ENCODE results near the gene OPTC.

Gene OPTC

DNA sequence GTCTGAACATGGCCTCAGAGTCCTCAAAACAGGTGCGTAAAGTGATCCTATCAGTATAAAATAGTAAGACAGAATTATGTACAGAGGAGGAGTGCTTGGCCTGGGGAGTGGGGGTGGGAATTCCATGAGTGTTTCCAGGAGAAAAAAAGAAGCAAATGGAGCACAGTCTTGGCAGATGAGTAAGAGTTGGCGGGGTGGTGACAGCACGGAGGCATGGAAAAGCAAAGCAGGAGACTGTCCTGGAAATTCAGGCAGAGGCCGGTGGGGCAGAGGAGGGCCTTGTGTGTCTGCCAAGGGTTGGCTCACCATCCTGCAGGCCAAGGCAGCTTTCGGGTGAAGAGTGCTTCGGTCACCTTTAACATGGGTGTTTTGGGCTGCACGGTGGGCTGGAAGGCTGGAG, 63.4 kb downstream of the OPTC start:
- TF ChIP-seq CEBPB (IDR thresholded peaks at IDR 0.05) = no peak

DNA sequence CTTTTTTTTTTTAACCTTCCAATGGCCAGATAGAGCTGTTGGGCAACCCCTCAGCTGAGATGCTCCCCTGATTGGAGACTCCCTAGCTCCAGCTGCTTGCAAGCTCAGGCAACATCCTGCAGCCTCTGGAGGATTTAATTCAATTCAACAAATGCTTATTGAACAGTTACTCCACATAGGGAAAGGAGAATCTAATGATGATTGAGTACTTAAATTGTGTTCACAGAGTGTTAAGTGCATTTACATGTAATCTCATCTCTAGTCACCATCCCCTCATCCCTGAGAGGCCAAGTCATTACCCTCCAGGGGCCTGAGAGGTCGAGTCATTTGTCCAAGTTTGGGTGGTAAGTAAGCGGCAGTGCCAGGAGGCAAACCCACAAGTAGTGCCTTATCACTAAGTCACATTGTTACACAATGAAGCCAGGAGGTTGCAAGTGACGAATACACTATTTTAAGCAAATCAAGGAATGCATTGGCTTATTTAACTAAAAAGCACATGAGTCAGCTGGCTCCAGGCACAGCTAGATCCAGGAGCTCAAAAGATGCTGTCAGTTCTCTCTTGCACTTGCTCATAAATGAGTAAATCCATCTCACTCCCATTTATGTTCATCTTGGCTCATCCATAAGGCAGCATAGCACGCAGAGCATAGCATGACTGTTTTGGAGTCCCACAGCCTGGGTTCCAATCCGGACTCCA, 64.3 kb downstream of the OPTC start:
- TF ChIP-seq RAD21 (IDR thresholded peaks at IDR 0.05; ENCODE audit: low read depth) (no peak), TAF1 (IDR thresholded peaks at IDR 0.05; ENCODE audit: low read depth) (no peak), TEAD4 (IDR thresholded peaks at IDR 0.05) (no peak), NFIC (IDR thresholded peaks at IDR 0.05) (no peak), EP300 (IDR thresholded peaks at IDR 0.05; ENCODE audit: borderline replicate concordance) (no peak), TCF12 (IDR thresholded peaks at IDR 0.05; ENCODE audit: low read depth) (no peak), FOXM1 (IDR thresholded peaks at IDR 0.05; ENCODE audit: borderline replicate concordance, low read depth) (no peak), YY1 (IDR thresholded peaks at IDR 0.05; ENCODE audit: low read depth) (no peak), CEBPB (IDR thresholded peaks at IDR 0.05) (no peak), CREB1 (IDR thresholded peaks at IDR 0.05; ENCODE audit: low read depth) (no peak), EGR1 (IDR thresholded peaks at IDR 0.05) (no peak), ZBTB7A (IDR thresholded peaks at IDR 0.05; ENCODE audit: low read depth) (no peak)
- TF ChIP-seq, protein P1, sequence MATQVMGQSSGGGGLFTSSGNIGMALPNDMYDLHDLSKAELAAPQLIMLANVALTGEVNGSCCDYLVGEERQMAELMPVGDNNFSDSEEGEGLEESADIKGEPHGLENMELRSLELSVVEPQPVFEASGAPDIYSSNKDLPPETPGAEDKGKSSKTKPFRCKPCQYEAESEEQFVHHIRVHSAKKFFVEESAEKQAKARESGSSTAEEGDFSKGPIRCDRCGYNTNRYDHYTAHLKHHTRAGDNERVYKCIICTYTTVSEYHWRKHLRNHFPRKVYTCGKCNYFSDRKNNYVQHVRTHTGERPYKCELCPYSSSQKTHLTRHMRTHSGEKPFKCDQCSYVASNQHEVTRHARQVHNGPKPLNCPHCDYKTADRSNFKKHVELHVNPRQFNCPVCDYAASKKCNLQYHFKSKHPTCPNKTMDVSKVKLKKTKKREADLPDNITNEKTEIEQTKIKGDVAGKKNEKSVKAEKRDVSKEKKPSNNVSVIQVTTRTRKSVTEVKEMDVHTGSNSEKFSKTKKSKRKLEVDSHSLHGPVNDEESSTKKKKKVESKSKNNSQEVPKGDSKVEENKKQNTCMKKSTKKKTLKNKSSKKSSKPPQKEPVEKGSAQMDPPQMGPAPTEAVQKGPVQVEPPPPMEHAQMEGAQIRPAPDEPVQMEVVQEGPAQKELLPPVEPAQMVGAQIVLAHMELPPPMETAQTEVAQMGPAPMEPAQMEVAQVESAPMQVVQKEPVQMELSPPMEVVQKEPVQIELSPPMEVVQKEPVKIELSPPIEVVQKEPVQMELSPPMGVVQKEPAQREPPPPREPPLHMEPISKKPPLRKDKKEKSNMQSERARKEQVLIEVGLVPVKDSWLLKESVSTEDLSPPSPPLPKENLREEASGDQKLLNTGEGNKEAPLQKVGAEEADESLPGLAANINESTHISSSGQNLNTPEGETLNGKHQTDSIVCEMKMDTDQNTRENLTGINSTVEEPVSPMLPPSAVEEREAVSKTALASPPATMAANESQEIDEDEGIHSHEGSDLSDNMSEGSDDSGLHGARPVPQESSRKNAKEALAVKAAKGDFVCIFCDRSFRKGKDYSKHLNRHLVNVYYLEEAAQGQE (IDR thresholded peaks at IDR 0.05; ENCODE audit: low read depth) = no peak
- TF ChIP-seq, protein P2, sequence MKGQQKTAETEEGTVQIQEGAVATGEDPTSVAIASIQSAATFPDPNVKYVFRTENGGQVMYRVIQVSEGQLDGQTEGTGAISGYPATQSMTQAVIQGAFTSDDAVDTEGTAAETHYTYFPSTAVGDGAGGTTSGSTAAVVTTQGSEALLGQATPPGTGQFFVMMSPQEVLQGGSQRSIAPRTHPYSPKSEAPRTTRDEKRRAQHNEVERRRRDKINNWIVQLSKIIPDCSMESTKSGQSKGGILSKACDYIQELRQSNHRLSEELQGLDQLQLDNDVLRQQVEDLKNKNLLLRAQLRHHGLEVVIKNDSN (IDR thresholded peaks at IDR 0.05) = no peak
- TF ChIP-seq, protein P3, sequence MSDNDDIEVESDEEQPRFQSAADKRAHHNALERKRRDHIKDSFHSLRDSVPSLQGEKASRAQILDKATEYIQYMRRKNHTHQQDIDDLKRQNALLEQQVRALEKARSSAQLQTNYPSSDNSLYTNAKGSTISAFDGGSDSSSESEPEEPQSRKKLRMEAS (IDR thresholded peaks at IDR 0.05) = no peak
